Activated CD8-positive, alpha-beta T cell treated with anti-CD3 and anti-CD28 coated beads for 36 hours (primary cell): ENCODE data around the gene HELZ2. TPM values are rescaled to one million over a fixed set of nuclear protein-coding genes. Genes with fewer than 3 reads are reported as not detected.

Source experiments
- ATAC-seq: fragments of 200-7000 bp; cut with Tn5 transposase; one replicate; pipeline ENCODE4 v1.10.0; 2021; ENCODE audit warnings: mild to moderate bottlenecking, moderate library complexity
- CTCF ChIA-PET: fragments of 350-600 bp; sonication (Branson Sonifier 250); formaldehyde crosslinking; loops from one replicate; lab custom pipeline; 2021; ENCODE audit warnings: antibody characterized with exemption; lab: Charles Lee
- POLR2A ChIA-PET: fragments of 350-600 bp; sonication (Branson Sonifier 250); formaldehyde crosslinking; loops from one replicate; lab custom pipeline; 2021; ENCODE audit warnings: antibody characterized with exemption; lab: Charles Lee
- DNase-seq: peaks from one replicate; pipeline ENCODE4 v3.0.0-alpha.2; 2020
- H3K27ac Mint-ChIP-seq: one replicate; pipeline ENCODE4 v1.8.0; 2021; ENCODE audit warnings: mild to moderate bottlenecking, mixed read lengths
- H3K27me3 Mint-ChIP-seq: one replicate; pipeline ENCODE4 v1.8.0; 2021; ENCODE audit warnings: mixed read lengths
- H3K36me3 Mint-ChIP-seq: one replicate; pipeline ENCODE4 v1.8.0; 2021; ENCODE audit warnings: low read depth, mixed read lengths
- H3K4me1 Mint-ChIP-seq: one replicate; pipeline ENCODE4 v1.8.0; 2021; ENCODE audit warnings: low read depth, mixed read lengths
- H3K4me3 Mint-ChIP-seq: one replicate; pipeline ENCODE4 v1.8.0; 2021; ENCODE audit warnings: mild to moderate bottlenecking, moderate library complexity, mixed read lengths
- H3K9me3 Mint-ChIP-seq: one replicate; pipeline ENCODE4 v1.8.0; 2021; ENCODE audit warnings: mixed read lengths
- CTCF ChIP-seq: fragments of 200-600 bp; IDR thresholded peaks from one replicate; pipeline ENCODE4 v1.8.0; 2022; ENCODE audit warnings: antibody characterized with exemption, mild to moderate bottlenecking
- intact Hi-C: fragments of 100-400 bp; cut with micrococcal nuclease; formaldehyde crosslinking; loops from one replicate; pipeline ENCODE4 v1.10.0; 2022
- total RNA-seq, 2 experiments: library from RNA; stranded (reverse); gene quantifications; one replicate each; pipeline ENCODE4 v1.2.3, GENCODE V29; 2021

Gene HELZ2
- total RNA-seq: 10 to 100 TPM; 14.3 to 17.6 TPM

DNA sequence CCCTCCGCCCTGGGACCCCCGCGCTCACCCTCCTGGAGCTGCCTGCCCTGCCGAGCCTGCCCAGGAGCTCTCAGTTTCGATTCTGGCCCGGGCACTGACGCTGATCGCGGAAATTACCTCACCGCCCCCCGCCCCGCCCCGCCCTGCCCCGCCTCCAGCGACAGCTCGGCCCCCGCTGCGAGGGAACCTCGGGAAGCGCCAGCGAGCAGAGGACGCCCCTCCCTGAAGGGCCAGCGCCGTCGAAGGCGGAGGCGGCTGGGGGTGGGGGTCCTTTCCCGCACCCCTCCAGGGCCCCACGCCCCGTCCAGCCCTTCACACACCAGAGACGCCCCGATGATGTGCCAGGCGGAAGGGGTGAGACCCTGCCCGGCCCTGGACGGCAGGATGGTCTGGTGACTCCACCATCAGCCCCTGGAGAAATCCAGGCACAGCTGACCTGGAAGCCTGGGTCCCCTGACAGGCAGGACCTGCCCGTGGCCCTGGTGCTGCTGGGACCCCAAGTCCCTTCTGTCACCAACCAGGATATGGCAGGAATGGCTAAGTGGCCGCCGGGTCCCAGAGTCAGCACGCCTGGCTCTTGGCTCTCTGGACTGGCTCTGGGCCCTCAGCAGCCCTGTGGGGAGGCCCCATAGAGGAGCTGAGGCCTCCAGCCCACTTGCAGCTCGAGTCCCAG is at the start of gene HELZ2:
Gene HELZ2 (minus strand): TSS at position 84 of the 673 bp plus-strand sequence. CDS start 1,854 bp downstream, outside the sequence.
- POLR2A ChIA-PET: interaction anchor here (0.7 to 1.3 kb wide), 3 partner anchors 16 to 83 kb away, joined by 3 to 4 read pairs (median 3); partner anchors contain the start of gene RTEL1
- DNase-seq (peak; percentile 77), ATAC-seq (peak; percentile 88)
- CTCF ChIA-PET: interaction anchor here (1.3 to 1.6 kb wide), 2 partner anchors 36 to 37 kb away, joined by 5 to 6 read pairs; partner anchors contain the start of gene PTK6
- Mint-ChIP-seq H3K4me1 (peaks cover under 1% of the 10 kb centered on the region), H3K36me3 (no peaks in the 10 kb centered on the region), H3K27ac (peak within 1 kb of the TSS; percentile 25), H3K4me3 (peak within 1 kb of the TSS; percentile 66), H3K27me3 (peaks cover 5% of the 10 kb centered on the region), H3K9me3 (no peaks in the 10 kb centered on the region)
- no peak for TF ChIP-seq CTCF
- intact Hi-C loops: no loop called here

GRCh38 chr20:63622732-63623131 is 48.7 kb upstream of the HELZ2 start:
- intact Hi-C loops: no loop called here
- ATAC-seq (no peak), DNase-seq (no peak)
- Mint-ChIP-seq H3K4me1 (peaks cover 19% of the 10 kb centered on the region), H3K27ac (no peak overlapping the region), H3K4me3 (no peak overlapping the region), H3K9me3 (no peaks in the 10 kb centered on the region), H3K27me3 (no peaks in the 10 kb centered on the region), H3K36me3 (peaks cover 8% of the 10 kb centered on the region)
- ChIA-PET CTCF (no interaction called here), POLR2A (interaction anchor here (0.7 kb wide), 1 partner anchor 18 kb away, joined by 3 read pairs; no protein-coding TSS in a partner anchor)
- TF ChIP-seq CTCF: no peak

- peaks cover 19% of the 10 kb centered on the region for H3K4me1 Mint-ChIP-seq
- no peak overlapping the region for H3K4me3 Mint-ChIP-seq
- no peaks in the 10 kb centered on the region for H3K27me3 Mint-ChIP-seq
- ATAC-seq: no peak
- H3K36me3 Mint-ChIP-seq: peaks cover 8% of the 10 kb centered on the region
- H3K9me3 Mint-ChIP-seq: no peaks in the 10 kb centered on the region
- intact Hi-C loops: no loop called here
- TF ChIP-seq CTCF: no peak
- ChIA-PET POLR2A (interaction anchor here (0.7 kb wide), 1 partner anchor 17 kb away, joined by 3 read pairs; no protein-coding TSS in a partner anchor), CTCF (no interaction called here)
- DNase-seq: no peak
- H3K27ac Mint-ChIP-seq: no peak overlapping the region
Observed at GRCh38 chr20:63622096-63622495, 48.1 kb upstream of the HELZ2 start.

DNA sequence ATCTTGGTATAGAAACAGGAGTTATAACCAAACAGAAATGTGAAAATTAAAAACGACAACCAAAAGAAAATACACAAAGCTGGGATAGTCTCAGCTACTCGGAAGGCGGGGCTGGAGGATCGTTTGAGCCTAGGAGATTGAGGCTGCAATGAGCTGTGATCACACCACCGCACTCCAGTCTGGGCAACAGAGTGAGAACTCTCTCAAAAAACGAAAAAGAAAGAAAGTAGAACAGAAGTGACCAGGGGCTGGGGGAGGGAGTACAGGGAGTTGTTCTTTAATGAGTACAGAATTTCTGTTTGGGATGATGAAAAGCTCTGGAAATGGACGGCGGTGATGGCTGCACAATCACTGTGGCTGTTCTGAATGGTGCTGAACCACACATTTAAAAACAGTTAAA is 47.0 kb upstream of the HELZ2 start:
- no peak overlapping the region for H3K4me3 Mint-ChIP-seq
- ChIA-PET POLR2A (no interaction called here), CTCF (interaction anchor here (1.1 to 1.4 kb wide), 2 partner anchors 23 to 83 kb away, joined by 4 to 5 read pairs; partner anchors contain the start of gene PTK6)
- DNase-seq (no peak), ATAC-seq (no peak)
- intact Hi-C loops: no loop called here
- no peaks in the 10 kb centered on the region for H3K9me3 Mint-ChIP-seq
- H3K27ac Mint-ChIP-seq: no peak overlapping the region
- H3K4me1 Mint-ChIP-seq: peaks cover 19% of the 10 kb centered on the region
- TF ChIP-seq CTCF: no peak
- no peaks in the 10 kb centered on the region for H3K27me3 Mint-ChIP-seq
- H3K36me3 Mint-ChIP-seq: peaks cover 8% of the 10 kb centered on the region

- Mint-ChIP-seq H3K9me3 (no peaks in the 10 kb centered on the region), H3K4me3 (no peak overlapping the region), H3K36me3 (peaks cover 10% of the 10 kb centered on the region), H3K27me3 (no peaks in the 10 kb centered on the region), H3K4me1 (peaks cover 14% of the 10 kb centered on the region), H3K27ac (no peak overlapping the region)
- ChIA-PET POLR2A (interaction anchor here (1.6 kb wide), 1 partner anchor 17 kb away, joined by 4 read pairs; no protein-coding TSS in a partner anchor), CTCF (interaction anchor here (1.0 kb wide), 1 partner anchor 82 kb away, joined by 3 read pairs; no protein-coding TSS in a partner anchor)
- no peak for DNase-seq
- TF ChIP-seq CTCF: no peak
- no peak for ATAC-seq
- intact Hi-C loops: no loop called here
Observed at GRCh38 chr20:63619505-63619904, 45.5 kb upstream of the HELZ2 start.
